A549 (cell line): Measurements from ENCODE around the gene CDC20. TPM values are rescaled to one million over a fixed set of nuclear protein-coding genes. Genes with fewer than 3 reads are reported as not detected.

Experiments used
- ATAC-seq, 2 experiments: fragments of 200-7000 bp in 1 of 2; fragments of >200 bp in 1 of 2; cut with Nextera tagmentation in 1 of 2; cut with Tn5 transposase in 1 of 2; 3 replicates each; pipeline versions ENCODE4 v1.8.0 to v1.9.1; 2018 to 2020; ENCODE audit warnings: mild to moderate bottlenecking in 1 of 2, moderate library complexity in 1 of 2
- CTCF ChIA-PET: fragments of 300-600 bp; sonication (Branson Sonifier 250); formaldehyde crosslinking; extraction: SDS; loops from one replicate; lab custom pipeline; 2021; ENCODE audit warnings: antibody characterized with exemption, inconsistent platforms; lab: Yijun Ruan, JAX
- POLR2A ChIA-PET: fragments of 350-600 bp; formaldehyde crosslinking; extraction: SDS; loops from one replicate; lab custom pipeline; 2021; ENCODE audit warnings: antibody characterized with exemption, inconsistent platforms; lab: Yijun Ruan, JAX
- DNase-seq, 2 experiments: peaks; one replicate each; pipeline versions ENCODE4 v3.0.0 to v3.0.0-alpha.2; 2011 to 2016; ENCODE audit warnings: low read depth in 1 of 2, low spot score in 1 of 2
- FAIRE-seq: peaks from 2 replicates; lab custom pipeline; 2011; peaks lifted over from hg19 to GRCh38; lab: Jason Lieb, UNC
- H3K27ac ChIP-seq, 2 experiments: fragments of >200 bp; sonication (Bioruptor Twin); formaldehyde crosslinking; 3 replicates each; pipeline ENCODE4 v1.5.1; 2016 to 2017
- H3K4me1 ChIP-seq: fragments of >200 bp; sonication (Bioruptor Twin); formaldehyde crosslinking; 3 replicates; pipeline ENCODE4 v1.6.1; 2016
- H3K4me2 ChIP-seq: fragments of >200 bp; sonication (Bioruptor Twin); formaldehyde crosslinking; 3 replicates; pipeline ENCODE4 v1.6.1; 2016
- H3K4me3 ChIP-seq: fragments of >200 bp; sonication (Bioruptor Twin); formaldehyde crosslinking; 3 replicates; pipeline ENCODE4 v1.5.1; 2016
- H3K9me3 ChIP-seq: fragments of >200 bp; sonication (Bioruptor Twin); formaldehyde crosslinking; 3 replicates; pipeline ENCODE4 v1.6.1; 2016
- CBX2 ChIP-seq: fragments of 200-600 bp; sonication (generic); IDR thresholded peaks from 2 replicates; pipeline ENCODE4 v1.6.1; 2016; ENCODE audit warnings: low read depth, mild to moderate bottlenecking, borderline replicate concordance
- CHD2 ChIP-seq: fragments of 150-350 bp; IDR thresholded peaks from 2 replicates; pipeline ENCODE4 v1.6.1; 2014; ENCODE audit warnings: low read length; ENCODE audit not compliant: partially characterized antibody
- FOSL2 ChIP-seq, 2 experiments: fragments of 450-650 bp in 1 of 2; fragments of >200 bp in 1 of 2; sonication (Bioruptor Twin) in 1 of 2; formaldehyde crosslinking; IDR thresholded peaks; 2 replicates each; pipeline versions ENCODE4 v1.5.0 to v1.6.1; 2016 to 2020; ENCODE audit warnings: mild to moderate bottlenecking in 1 of 2, moderate library complexity in 1 of 2
- FOXS1 ChIP-seq: fragments of 250-450 bp; sonication (Bioruptor Pico); IDR thresholded peaks from 2 replicates; pipeline ENCODE4 v1.5.0; 2020; ENCODE audit warnings: mild to moderate bottlenecking, moderate library complexity
- GATA3 ChIP-seq: IDR thresholded peaks from 2 replicates; pipeline ENCODE4 v1.6.1; 2012; ENCODE audit warnings: borderline replicate concordance
- HOXA7 ChIP-seq: fragments of 250-450 bp; sonication (Bioruptor Pico); IDR thresholded peaks from 2 replicates; pipeline ENCODE4 v1.5.0; 2020; ENCODE audit warnings: mild to moderate bottlenecking, moderate library complexity
- KDM1A ChIP-seq: fragments of 200-600 bp; sonication (generic); IDR thresholded peaks from 2 replicates; pipeline ENCODE4 v1.6.1; 2016; ENCODE audit warnings: low read depth, mild to moderate bottlenecking
- NFE2L2 ChIP-seq: fragments of 150-350 bp; conservative IDR thresholded peaks from 2 replicates; pipeline ENCODE4 v1.6.1; 2014; ENCODE audit warnings: low read length
- NPAS2 ChIP-seq: fragments of 250-450 bp; sonication (Bioruptor Pico); IDR thresholded peaks from 2 replicates; pipeline ENCODE4 v1.8.0; 2022; ENCODE audit warnings: mild to moderate bottlenecking, moderate library complexity, borderline replicate concordance
- PHF8 ChIP-seq: fragments of 200-600 bp; sonication (generic); IDR thresholded peaks from 2 replicates; pipeline ENCODE4 v1.6.1; 2016; ENCODE audit warnings: low read depth, mild to moderate bottlenecking, antibody characterized with exemption, moderate library complexity, borderline replicate concordance
- RAD21 ChIP-seq, 2 experiments: fragments of >200 bp in 1 of 2; sonication (Bioruptor Twin) in 1 of 2; formaldehyde crosslinking in 1 of 2; IDR thresholded peaks in 1 of 2; conservative IDR thresholded peaks in 1 of 2; 2 replicates in 1 of 2; 3 replicates in 1 of 2; pipeline ENCODE4 v1.6.1; 2012 to 2018; ENCODE audit warnings: inconsistent platforms in 1 of 2
- RCOR1 ChIP-seq: fragments of 150-350 bp; IDR thresholded peaks from 2 replicates; pipeline ENCODE4 v1.6.1; 2014; ENCODE audit warnings: antibody characterized with exemption, low read length, low read depth
- RFX5 ChIP-seq: fragments of 450-650 bp; IDR thresholded peaks from 2 replicates; pipeline ENCODE4 v1.7.1; 2014; ENCODE audit warnings: antibody characterized with exemption, mild to moderate bottlenecking, moderate library complexity
- RNF2 ChIP-seq: fragments of 200-600 bp; sonication (generic); IDR thresholded peaks from 2 replicates; pipeline ENCODE4 v1.6.1; 2016; ENCODE audit warnings: low read depth, mild to moderate bottlenecking, antibody characterized with exemption, moderate library complexity, borderline replicate concordance
- SMC3 ChIP-seq: fragments of >200 bp; sonication (Bioruptor Twin); formaldehyde crosslinking; IDR thresholded peaks from 3 replicates; pipeline ENCODE4 v1.6.1; 2018; ENCODE audit warnings: inconsistent platforms
- ZSCAN20 ChIP-seq: fragments of 250-450 bp; sonication (Bioruptor Pico); IDR thresholded peaks from 2 replicates; pipeline ENCODE4 v1.8.0; 2022; ENCODE audit warnings: mild to moderate bottlenecking, moderate library complexity
- WGBS: methylation state at CpG from one replicate; pipeline ENCODE4 v1.1.6; 2017; ENCODE audit errors: missing lambda C conversion rate; 5-methylcytosine and 5-hydroxymethylcytosine counted together
- polyA plus RNA-seq, 4 experiments: library from polyadenylated mRNA; depleted of rRNA in 3 of 4; stranded (reverse); fragments of >200 nt; fragmentation: RNase III in 1 of 4; extraction: RNeasy Plus Mini Kit Qiagen cat#74134 plus additional on column Dnase treatment in 1 of 4; gene quantifications; 2 replicates in 3 of 4; 3 replicates in 1 of 4; pipeline ENCODE4 v1.2.3, GENCODE V29; 2011 to 2017
- TF ChIP-seq, protein P1 (sequence below): fragments of 150-350 bp; IDR thresholded peaks from 2 replicates; pipeline ENCODE4 v1.6.1; 2014; ENCODE audit warnings: low read depth, mild to moderate bottlenecking, low read length
- TF ChIP-seq, protein P2 (sequence below): fragments of >200 bp; sonication (Bioruptor Twin); formaldehyde crosslinking; IDR thresholded peaks from 2 replicates; pipeline ENCODE4 v1.6.1; 2016
- TF ChIP-seq, protein P3 (sequence below): IDR thresholded peaks from 2 replicates; pipeline ENCODE4 v1.6.1; 2012

Gene CDC20
- polyA plus RNA-seq, 2 of the 4 experiments (the other 2 are of a cell fraction), result 73.8 to 116 TPM

DNA sequence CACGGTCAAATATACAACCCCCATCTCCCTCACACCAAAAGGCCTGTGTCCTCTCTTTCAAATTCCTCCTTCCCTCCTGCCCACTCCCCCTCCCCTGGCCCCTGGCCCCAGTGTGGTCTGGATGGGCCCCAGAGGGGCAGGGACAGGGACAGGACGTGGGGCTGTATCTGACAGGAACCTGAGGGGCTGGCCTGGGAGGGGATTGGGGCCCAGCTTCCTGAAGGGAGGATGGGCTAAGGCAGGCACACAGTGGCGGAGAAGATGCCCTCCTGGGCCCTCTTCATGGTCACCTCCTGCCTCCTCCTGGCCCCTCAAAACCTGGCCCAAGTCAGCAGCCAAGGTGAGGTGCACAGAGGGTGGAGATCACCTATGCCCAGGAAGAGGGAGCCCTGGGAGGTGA, 21.2 kb upstream of the CDC20 start, which contains the start of gene MPL:
MPL (plus strand) TSS at position 231 of the 400 bp plus-strand sequence; CDS start at position 262, 31 bp downstream.
- DNase-seq (no peak), ATAC-seq (no peak), FAIRE-seq (no peak)
- Histone ChIP-seq H3K27ac (no peak within 1 kb of the TSS), H3K4me2 (no peak within 1 kb of the TSS), H3K4me1 (no peaks in the 10 kb centered on the region), H3K4me3 (no peak within 1 kb of the TSS), H3K9me3 (no peaks in the 10 kb centered on the region)
- ChIA-PET CTCF (interaction anchor here (0.6 kb wide), 1 partner anchor 567 kb away, joined by 3 read pairs; no protein-coding TSS in a partner anchor), POLR2A (no interaction called here)
- no peak for TF ChIP-seq KDM1A
- no peak for TF ChIP-seq HOXA7 (CRISPR knock-in tag)
- no peak for TF ChIP-seq ZSCAN20 (CRISPR knock-in tag)
- TF ChIP-seq PHF8, result no peak
- TF ChIP-seq RCOR1, result no peak
- TF ChIP-seq RAD21 (conservative IDR thresholded peaks at IDR 0.05 in 1 of 2, IDR thresholded peaks at IDR 0.05 in 1 of 2), result no peak
- no peak for TF ChIP-seq RFX5
- no peak for TF ChIP-seq CBX2
- no peak for TF ChIP-seq RNF2
- TF ChIP-seq, protein P1, sequence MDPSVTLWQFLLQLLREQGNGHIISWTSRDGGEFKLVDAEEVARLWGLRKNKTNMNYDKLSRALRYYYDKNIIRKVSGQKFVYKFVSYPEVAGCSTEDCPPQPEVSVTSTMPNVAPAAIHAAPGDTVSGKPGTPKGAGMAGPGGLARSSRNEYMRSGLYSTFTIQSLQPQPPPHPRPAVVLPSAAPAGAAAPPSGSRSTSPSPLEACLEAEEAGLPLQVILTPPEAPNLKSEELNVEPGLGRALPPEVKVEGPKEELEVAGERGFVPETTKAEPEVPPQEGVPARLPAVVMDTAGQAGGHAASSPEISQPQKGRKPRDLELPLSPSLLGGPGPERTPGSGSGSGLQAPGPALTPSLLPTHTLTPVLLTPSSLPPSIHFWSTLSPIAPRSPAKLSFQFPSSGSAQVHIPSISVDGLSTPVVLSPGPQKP, result no peak
- no peak for TF ChIP-seq NPAS2
- no peak for TF ChIP-seq FOXS1 (CRISPR knock-in tag)
- TF ChIP-seq NFE2L2, result no peak
- WGBS, result 67% methylated on average over 2 of the region's 3 CpGs

DNA sequence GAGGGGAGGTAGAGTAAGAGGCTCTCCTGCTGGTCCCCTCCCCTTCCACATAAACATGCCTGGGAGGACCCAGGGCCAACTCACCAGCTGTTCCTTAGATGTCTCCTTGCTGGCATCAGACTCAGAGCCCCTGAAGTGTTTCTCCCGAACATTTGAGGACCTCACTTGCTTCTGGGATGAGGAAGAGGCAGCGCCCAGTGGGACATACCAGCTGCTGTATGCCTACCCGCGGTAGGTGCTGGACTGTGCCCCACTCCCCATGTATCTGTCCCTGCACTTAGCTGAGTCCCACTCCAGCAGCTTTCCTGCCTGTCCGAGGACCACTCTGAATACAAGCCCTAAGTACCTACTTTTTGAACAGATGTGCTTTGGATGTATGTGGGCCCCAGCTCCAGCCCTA, 20.8 kb upstream of the CDC20 start:
- no peaks in the 10 kb centered on the region for H3K4me1 ChIP-seq
- DNase-seq, result no peak
- H3K4me2 ChIP-seq, result no peak overlapping the region
- TF ChIP-seq CHD2 (no peak), GATA3 (no peak), RAD21 (conservative IDR thresholded peaks at IDR 0.05 in 1 of 2, IDR thresholded peaks at IDR 0.05 in 1 of 2) (no peak), SMC3 (no peak)
- TF ChIP-seq, protein P1, result no peak
- ATAC-seq, result no peak
- ChIA-PET CTCF (interaction anchor here (0.6 kb wide), 1 partner anchor 568 kb away, joined by 3 read pairs; no protein-coding TSS in a partner anchor), POLR2A (no interaction called here)
- no peaks in the 10 kb centered on the region for H3K9me3 ChIP-seq
- no peak overlapping the region for H3K27ac ChIP-seq
- 69% methylated on average over 2 of the region's 5 CpGs for WGBS
- no peak for FAIRE-seq
- no peak overlapping the region for H3K4me3 ChIP-seq

DNA sequence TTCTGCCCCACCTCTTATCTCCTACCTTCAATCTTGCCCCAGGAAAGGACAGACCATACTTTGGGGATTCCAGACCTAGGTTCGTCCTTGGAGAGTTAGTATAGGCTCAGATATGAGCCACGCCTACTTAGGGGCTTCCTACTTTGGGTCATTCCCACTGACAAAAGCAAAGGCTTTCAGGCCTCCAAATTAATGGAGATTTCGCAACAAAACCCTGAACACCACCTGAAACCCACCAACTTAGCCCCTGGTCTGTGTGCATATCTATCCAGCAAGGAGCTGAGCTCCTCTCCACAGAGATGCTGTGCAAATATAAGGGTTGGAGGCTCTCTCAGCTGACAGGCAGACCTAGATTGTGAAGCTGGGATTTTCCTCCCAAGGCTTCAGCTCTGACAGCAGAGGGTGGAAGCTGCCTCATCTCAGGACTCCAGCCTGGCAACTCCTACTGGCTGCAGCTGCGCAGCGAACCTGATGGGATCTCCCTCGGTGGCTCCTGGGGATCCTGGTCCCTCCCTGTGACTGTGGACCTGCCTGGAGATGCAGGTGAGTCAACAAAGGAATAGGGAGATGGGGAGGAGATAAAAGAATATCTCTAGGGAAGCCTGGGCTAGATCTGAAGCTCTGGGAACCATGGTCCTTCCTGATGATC, 19.1 kb upstream of the CDC20 start:
- FAIRE-seq (no peak), ATAC-seq (no peak), DNase-seq (no peak)
- no peak overlapping the region for H3K4me2 ChIP-seq
- TF ChIP-seq, protein P2, sequence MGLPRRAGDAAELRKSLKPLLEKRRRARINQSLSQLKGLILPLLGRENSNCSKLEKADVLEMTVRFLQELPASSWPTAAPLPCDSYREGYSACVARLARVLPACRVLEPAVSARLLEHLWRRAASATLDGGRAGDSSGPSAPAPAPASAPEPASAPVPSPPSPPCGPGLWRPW, result no peak
- TF ChIP-seq FOSL2 (IDR thresholded peaks at IDR 0.05), result no peak
- no peak for TF ChIP-seq FOSL2 (CRISPR knock-in tag; IDR thresholded peaks at IDR 0.05)
- TF ChIP-seq, protein P3, sequence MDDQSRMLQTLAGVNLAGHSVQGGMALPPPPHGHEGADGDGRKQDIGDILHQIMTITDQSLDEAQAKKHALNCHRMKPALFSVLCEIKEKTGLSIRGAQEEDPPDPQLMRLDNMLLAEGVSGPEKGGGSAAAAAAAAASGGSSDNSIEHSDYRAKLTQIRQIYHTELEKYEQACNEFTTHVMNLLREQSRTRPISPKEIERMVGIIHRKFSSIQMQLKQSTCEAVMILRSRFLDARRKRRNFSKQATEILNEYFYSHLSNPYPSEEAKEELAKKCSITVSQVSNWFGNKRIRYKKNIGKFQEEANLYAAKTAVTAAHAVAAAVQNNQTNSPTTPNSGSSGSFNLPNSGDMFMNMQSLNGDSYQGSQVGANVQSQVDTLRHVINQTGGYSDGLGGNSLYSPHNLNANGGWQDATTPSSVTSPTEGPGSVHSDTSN, result no peak
- ChIA-PET POLR2A (no interaction called here), CTCF (interaction anchor here (0.9 kb wide), 1 partner anchor 29 kb away, joined by 4 read pairs; the partner anchor contains the start of gene ELOVL1)
- no peaks in the 10 kb centered on the region for H3K9me3 ChIP-seq
- H3K4me1 ChIP-seq, result no peaks in the 10 kb centered on the region
- no peak overlapping the region for H3K4me3 ChIP-seq
- 56% methylated on average over 6 of the region's 6 CpGs for whole genome bisulfite sequencing
- H3K27ac ChIP-seq, result no peak overlapping the region
